Measurements from ENCODE around the gene PAX4.

GRCh38 chr7:127581716-127582115 is 36.2 kb downstream of the PAX4 start:
- no peak for TF ChIP-seq EZH2phosphoT487 (IDR thresholded peaks at IDR 0.05; ENCODE audit: borderline replicate concordance)
- TF ChIP-seq CTCF (conservative IDR thresholded peaks at IDR 0.05; ENCODE audit: low read length), result no peak
